Astrocyte (in vitro differentiated cells and primary cell): Measurements from ENCODE around the gene SLC29A2. TPM values are rescaled to one million over a fixed set of nuclear protein-coding genes. Genes with fewer than 3 reads are reported as not detected.

Experiments
- DNase-seq: peaks from one replicate; pipeline ENCODE4 v3.0.0-alpha.2; 2010; ENCODE audit warnings: low read depth
- FAIRE-seq: peaks from 2 replicates; lab custom pipeline; 2011; peaks lifted over from hg19 to GRCh38; lab: Jason Lieb, UNC
- H2AFZ ChIP-seq: 2 replicates; pipeline ENCODE4 v1.6.0; 2012; ENCODE audit warnings: low read depth, low read length, inconsistent platforms
- H3K27ac ChIP-seq: 2 replicates; pipeline ENCODE4 v1.5.1; 2011; ENCODE audit warnings: low read depth, low read length, inconsistent platforms
- H3K27me3 ChIP-seq: 2 replicates; pipeline ENCODE4 v1.6.0; 2011; ENCODE audit warnings: low read length, inconsistent platforms; ENCODE audit not compliant: insufficient read depth
- H3K36me3 ChIP-seq: 2 replicates; pipeline ENCODE4 v1.5.1; 2011; ENCODE audit warnings: low read length, inconsistent platforms; ENCODE audit not compliant: insufficient read depth
- H3K4me1 ChIP-seq: 2 replicates; pipeline ENCODE4 v1.5.1; 2011; ENCODE audit warnings: low read length, inconsistent platforms; ENCODE audit not compliant: insufficient read depth
- H3K4me2 ChIP-seq: 2 replicates; pipeline ENCODE4 v1.6.0; 2012; ENCODE audit warnings: low read length, inconsistent platforms
- H3K4me3 ChIP-seq: 2 replicates; pipeline ENCODE4 v1.5.1; 2011; ENCODE audit warnings: low read depth, mild to moderate bottlenecking, low read length, inconsistent platforms; ENCODE audit not compliant: insufficient read depth
- H3K79me2 ChIP-seq: 2 replicates; pipeline ENCODE4 v1.6.0; 2012; ENCODE audit warnings: mild to moderate bottlenecking, low read length, inconsistent platforms; ENCODE audit not compliant: insufficient read depth
- H3K9ac ChIP-seq: 2 replicates; pipeline ENCODE4 v1.6.0; 2012; ENCODE audit warnings: mild to moderate bottlenecking, low read length, inconsistent platforms
- H3K9me3 ChIP-seq: 2 replicates; pipeline ENCODE4 v1.5.1; 2012; ENCODE audit warnings: low read depth, mild to moderate bottlenecking, low read length, inconsistent platforms; ENCODE audit not compliant: insufficient read depth
- H4K20me1 ChIP-seq: 2 replicates; pipeline ENCODE4 v1.6.0; 2012; ENCODE audit warnings: low read length, inconsistent platforms; ENCODE audit not compliant: insufficient read depth
- H3K27ac Mint-ChIP-seq: one replicate; pipeline ENCODE4 v1.8.0; 2021; ENCODE audit warnings: mild to moderate bottlenecking, mixed read lengths; ENCODE audit not compliant: unreplicated experiment
- H3K27me3 Mint-ChIP-seq: one replicate; pipeline ENCODE4 v1.8.0; 2021; ENCODE audit warnings: low read depth, mixed read lengths; ENCODE audit not compliant: unreplicated experiment
- H3K36me3 Mint-ChIP-seq: one replicate; pipeline ENCODE4 v1.8.0; 2021; ENCODE audit warnings: low read depth, mixed read lengths; ENCODE audit not compliant: unreplicated experiment
- H3K4me1 Mint-ChIP-seq: one replicate; pipeline ENCODE4 v1.8.0; 2021; ENCODE audit warnings: low read depth, mixed read lengths; ENCODE audit not compliant: unreplicated experiment
- H3K4me3 Mint-ChIP-seq: one replicate; pipeline ENCODE4 v1.8.0; 2021; ENCODE audit warnings: mild to moderate bottlenecking, moderate library complexity, mixed read lengths; ENCODE audit not compliant: unreplicated experiment
- H3K9me3 Mint-ChIP-seq: one replicate; pipeline ENCODE4 v1.8.0; 2021; ENCODE audit warnings: mild to moderate bottlenecking, mixed read lengths; ENCODE audit not compliant: unreplicated experiment
- EZH2 ChIP-seq: IDR thresholded peaks from 2 replicates; pipeline ENCODE4 v1.6.1; 2012; ENCODE audit warnings: mild to moderate bottlenecking, low read length, inconsistent platforms; ENCODE audit not compliant: insufficient read depth
- total RNA-seq: library from RNA; stranded (reverse); gene quantifications from 2 replicates; pipeline ENCODE4 v1.2.1, GENCODE V29; 2021
- TF ChIP-seq, protein P1 (sequence below): IDR thresholded peaks from 2 replicates; pipeline ENCODE4 v1.5.1; 2011; ENCODE audit warnings: low read depth, mild to moderate bottlenecking, inconsistent platforms, low read length, moderate library complexity; ENCODE audit not compliant: insufficient read depth

The SLC29A2 gene
- total RNA-seq, 1 donor from 2014 or later: 6.6 TPM

- H3K27me3 Mint-ChIP-seq: no peaks in the 10 kb centered on the region
- Histone ChIP-seq H3K9me3 (no peaks in the 10 kb centered on the region), H3K36me3 (peaks cover 3% of the 10 kb centered on the region), H3K4me3 (peak within 1 kb of the TSS; percentile 86), H3K4me1 (peaks cover 33% of the 10 kb centered on the region), H3K27ac (peak within 1 kb of the TSS; percentile 61), H3K27me3 (no peaks in the 10 kb centered on the region), H3K4me2 (peak within 1 kb of the TSS; percentile 96), H3K79me2 (peaks cover 34% of the 10 kb centered on the region), H2AFZ (peak within 1 kb of the TSS; percentile 87), H3K9ac (peak within 1 kb of the TSS; percentile 90), H4K20me1 (peaks cover 31% of the 10 kb centered on the region)
- H3K4me3 Mint-ChIP-seq: peak within 1 kb of the TSS; percentile 98
- peaks cover 2% of the 10 kb centered on the region for H3K36me3 Mint-ChIP-seq
- H3K9me3 Mint-ChIP-seq: peaks cover 1% of the 10 kb centered on the region
- H3K4me1 Mint-ChIP-seq: peaks cover 21% of the 10 kb centered on the region
- DNase-seq (peak; percentile 94), FAIRE-seq (no peak)
- H3K27ac Mint-ChIP-seq: peak within 1 kb of the TSS; percentile 97
- TF ChIP-seq EZH2: no peak
- TF ChIP-seq, protein P1, sequence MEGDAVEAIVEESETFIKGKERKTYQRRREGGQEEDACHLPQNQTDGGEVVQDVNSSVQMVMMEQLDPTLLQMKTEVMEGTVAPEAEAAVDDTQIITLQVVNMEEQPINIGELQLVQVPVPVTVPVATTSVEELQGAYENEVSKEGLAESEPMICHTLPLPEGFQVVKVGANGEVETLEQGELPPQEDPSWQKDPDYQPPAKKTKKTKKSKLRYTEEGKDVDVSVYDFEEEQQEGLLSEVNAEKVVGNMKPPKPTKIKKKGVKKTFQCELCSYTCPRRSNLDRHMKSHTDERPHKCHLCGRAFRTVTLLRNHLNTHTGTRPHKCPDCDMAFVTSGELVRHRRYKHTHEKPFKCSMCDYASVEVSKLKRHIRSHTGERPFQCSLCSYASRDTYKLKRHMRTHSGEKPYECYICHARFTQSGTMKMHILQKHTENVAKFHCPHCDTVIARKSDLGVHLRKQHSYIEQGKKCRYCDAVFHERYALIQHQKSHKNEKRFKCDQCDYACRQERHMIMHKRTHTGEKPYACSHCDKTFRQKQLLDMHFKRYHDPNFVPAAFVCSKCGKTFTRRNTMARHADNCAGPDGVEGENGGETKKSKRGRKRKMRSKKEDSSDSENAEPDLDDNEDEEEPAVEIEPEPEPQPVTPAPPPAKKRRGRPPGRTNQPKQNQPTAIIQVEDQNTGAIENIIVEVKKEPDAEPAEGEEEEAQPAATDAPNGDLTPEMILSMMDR: no peak
Measured at GRCh38 chr11:66344550-66345315, 26.8 kb downstream of the SLC29A2 start, which contains the start of gene BRMS1. TSS of gene BRMS1 (minus strand) at chr11:66345104. CDS start at chr11:66342234, 2,870 bp downstream.

- TF ChIP-seq EZH2: no peak
- TF ChIP-seq, protein P1: no peak
- Histone ChIP-seq H3K79me2 (peaks cover 34% of the 10 kb centered on the region), H3K4me2 (peak overlapping the region; percentile 96), H3K4me3 (no peak overlapping the region), H2AFZ (no peak overlapping the region), H3K9me3 (no peaks in the 10 kb centered on the region), H4K20me1 (peaks cover 31% of the 10 kb centered on the region), H3K27me3 (no peaks in the 10 kb centered on the region), H3K9ac (no peak overlapping the region), H3K27ac (no peak overlapping the region), H3K36me3 (peaks cover 3% of the 10 kb centered on the region), H3K4me1 (peaks cover 38% of the 10 kb centered on the region)
- Mint-ChIP-seq H3K9me3 (peaks cover 1% of the 10 kb centered on the region), H3K4me3 (peak overlapping the region; percentile 98), H3K27me3 (no peaks in the 10 kb centered on the region), H3K27ac (no peak overlapping the region), H3K36me3 (peaks cover 7% of the 10 kb centered on the region), H3K4me1 (peaks cover 28% of the 10 kb centered on the region)
- DNase-seq (no peak), FAIRE-seq (no peak)
Measured at GRCh38 chr11:66343176-66343575, 28.4 kb downstream of the SLC29A2 start.
